HepG2 (cell line): ENCODE results near the gene NPTX2.

Experiments
- ARID2 ChIP-seq: sonication (generic); formaldehyde crosslinking; IDR thresholded peaks from 2 replicates; pipeline ENCODE4 v1.8.1; 2022; ENCODE audit warnings: mild to moderate bottlenecking, missing genetic modification reagents, borderline replicate concordance
- ESRRA ChIP-seq: sonication (generic); formaldehyde crosslinking; IDR thresholded peaks from 2 replicates; pipeline ENCODE4 v1.5.1; 2020; ENCODE audit warnings: mild to moderate bottlenecking, low read depth, missing genetic modification reagents
- EZH2 ChIP-seq: conservative IDR thresholded peaks from 2 replicates; pipeline ENCODE4 v1.6.1; 2012; ENCODE audit warnings: mild to moderate bottlenecking, low read depth, low read length, moderate library complexity
- JUND ChIP-seq: sonication (generic); formaldehyde crosslinking; IDR thresholded peaks from 2 replicates; pipeline ENCODE4 v1.8.0; 2022; ENCODE audit warnings: mild to moderate bottlenecking, missing genetic modification reagents
- KLF11 ChIP-seq: IDR thresholded peaks from 2 replicates; pipeline ENCODE4 v1.6.1; 2016; ENCODE audit warnings: missing compliant biosample characterization
- MXD1 ChIP-seq: sonication (generic); formaldehyde crosslinking; IDR thresholded peaks from 2 replicates; pipeline ENCODE4 v1.4.0; 2020; ENCODE audit warnings: mild to moderate bottlenecking, missing genetic modification reagents
- NFRKB ChIP-seq: fragments of 450-650 bp; IDR thresholded peaks from 2 replicates; pipeline ENCODE4 v1.6.1; 2017
- POLR2AphosphoS5 ChIP-seq: IDR thresholded peaks from 2 replicates; pipeline ENCODE4 v1.6.1; 2012; ENCODE audit warnings: low read depth, low read length
- SMC3 ChIP-seq: IDR thresholded peaks from 2 replicates; pipeline ENCODE4 v1.6.1; 2011; ENCODE audit warnings: low read length, improper control_type of control experiment
- SNAPC5 ChIP-seq: sonication (generic); formaldehyde crosslinking; IDR thresholded peaks from 2 replicates; pipeline ENCODE4 v1.8.1; 2023; ENCODE audit warnings: mild to moderate bottlenecking, missing genetic modification reagents, borderline replicate concordance
- ZBTB7B ChIP-seq: sonication (generic); formaldehyde crosslinking; IDR thresholded peaks from 2 replicates; pipeline ENCODE4 v1.4.0; 2020; ENCODE audit warnings: missing genetic modification reagents
- ZBTB8A ChIP-seq: sonication (generic); formaldehyde crosslinking; IDR thresholded peaks from 2 replicates; pipeline ENCODE4 v1.4.0; 2020; ENCODE audit warnings: mild to moderate bottlenecking, low read depth, missing genetic modification reagents, borderline replicate concordance
- ZNF253 ChIP-seq: sonication (generic); formaldehyde crosslinking; IDR thresholded peaks from 2 replicates; pipeline ENCODE4 v1.8.0; 2022; ENCODE audit warnings: mild to moderate bottlenecking, missing genetic modification reagents, borderline replicate concordance

GRCh38 chr7:98584830-98585229 lies 32.3 kb upstream of the NPTX2 start:
- TF ChIP-seq POLR2AphosphoS5: no peak
- no peak for TF ChIP-seq ZBTB7B (CRISPR knock-in tag)
- TF ChIP-seq JUND (CRISPR knock-in tag): no peak
- no peak for TF ChIP-seq ARID2 (CRISPR knock-in tag)
- no peak for TF ChIP-seq SNAPC5 (CRISPR knock-in tag)
- no peak for TF ChIP-seq SMC3
- no peak for TF ChIP-seq MXD1 (CRISPR knock-in tag)
- TF ChIP-seq ZNF253 (CRISPR knock-in tag): no peak
- no peak for TF ChIP-seq KLF11 (CRISPR knock-in tag)
- TF ChIP-seq EZH2: no peak
- no peak for TF ChIP-seq ESRRA (CRISPR knock-in tag)
- no peak for TF ChIP-seq NFRKB
- no peak for TF ChIP-seq ZBTB8A (CRISPR knock-in tag)
